SJSA1 (cell line): ENCODE results near the gene RASAL2. TPM values are rescaled to one million over a fixed set of nuclear protein-coding genes. Genes with fewer than 3 reads are reported as not detected.

ENCODE experiments used
- DNase-seq, 2 experiments: peaks; one replicate each; pipeline ENCODE4 v3.0.0-alpha.2; 2015 to 2020; ENCODE audit warnings: low spot score in 2 of 2, low read depth in 1 of 2
- H3K27ac ChIP-seq: fragments of 250-450 bp; sonication (Bioruptor Pico); 2 replicates; pipeline ENCODE4 v1.5.1; 2020; ENCODE audit warnings: mild to moderate bottlenecking, moderate library complexity
- H3K27me3 ChIP-seq: fragments of 250-450 bp; sonication (Bioruptor Pico); replicated peaks from 2 replicates; pipeline ENCODE4 v1.5.1; 2020; ENCODE audit warnings: mild to moderate bottlenecking, moderate library complexity
- H3K36me3 ChIP-seq: fragments of 250-450 bp; sonication (Bioruptor Pico); 2 replicates; pipeline ENCODE4 v1.5.1; 2020; ENCODE audit warnings: mild to moderate bottlenecking
- H3K4me1 ChIP-seq: fragments of 250-450 bp; sonication (Bioruptor Pico); replicated peaks from 2 replicates; pipeline ENCODE4 v1.6.1; 2021; ENCODE audit warnings: mild to moderate bottlenecking
- H3K4me3 ChIP-seq: fragments of 250-450 bp; sonication (Bioruptor Pico); 2 replicates; pipeline ENCODE4 v1.5.1; 2020; ENCODE audit warnings: mild to moderate bottlenecking
- H3K9me3 ChIP-seq: fragments of 250-450 bp; sonication (Bioruptor Pico); replicated peaks from 2 replicates; pipeline ENCODE4 v1.5.1; 2020; ENCODE audit warnings: mild to moderate bottlenecking
- total RNA-seq: library from RNA; depleted of rRNA; stranded (reverse); fragments of >200 nt; shearing (Covaris generic); gene quantifications from 2 replicates; pipeline ENCODE4 v1.2.3, GENCODE V29; 2014

RASAL2 gene
- total RNA-seq, 1 experiment from 2014 or later, result 25.4 TPM

- no peaks in the 10 kb centered on the region for H3K36me3 ChIP-seq
- H3K4me3 ChIP-seq, result no peak overlapping the region
- H3K27ac ChIP-seq, result peak overlapping the region; percentile 55
- H3K4me1 ChIP-seq, result peaks cover 51% of the 10 kb centered on the region
- DNase-seq, result peak; percentile 52 to 61
- no peaks in the 10 kb centered on the region for H3K9me3 ChIP-seq
- H3K27me3 ChIP-seq, result no peaks in the 10 kb centered on the region
Observed at GRCh38 chr1:178060789-178061556, 32.9 kb upstream of the RASAL2 start.

GRCh38 chr1:178061620-178062019 lies 32.3 kb upstream of the RASAL2 start:
- Histone ChIP-seq H3K9me3 (no peaks in the 10 kb centered on the region), H3K4me3 (no peak overlapping the region), H3K4me1 (peaks cover 44% of the 10 kb centered on the region), H3K36me3 (no peaks in the 10 kb centered on the region), H3K27ac (no peak overlapping the region), H3K27me3 (no peaks in the 10 kb centered on the region)
- DNase-seq, result no peak

GRCh38 chr1:178064191-178064821 lies 29.6 kb upstream of the RASAL2 start:
- Histone ChIP-seq H3K27ac (no peak overlapping the region), H3K36me3 (no peaks in the 10 kb centered on the region), H3K9me3 (no peaks in the 10 kb centered on the region), H3K4me3 (no peak overlapping the region), H3K27me3 (no peaks in the 10 kb centered on the region), H3K4me1 (peaks cover 19% of the 10 kb centered on the region)
- no peak for DNase-seq

- H3K9me3 ChIP-seq, result no peaks in the 10 kb centered on the region
- H3K36me3 ChIP-seq, result no peaks in the 10 kb centered on the region
Observed at GRCh38 chr1:178065250-178065649, 28.7 kb upstream of the RASAL2 start.

GRCh38 chr1:178066296-178066907 lies 27.5 kb upstream of the RASAL2 start:
- H3K27ac ChIP-seq, result no peak overlapping the region
- H3K4me1 ChIP-seq, result peaks cover 3% of the 10 kb centered on the region
- no peaks in the 10 kb centered on the region for H3K27me3 ChIP-seq
- H3K9me3 ChIP-seq, result no peaks in the 10 kb centered on the region
- H3K4me3 ChIP-seq, result no peak overlapping the region
- no peaks in the 10 kb centered on the region for H3K36me3 ChIP-seq
- DNase-seq, result no peak

More at GRCh38 chr1:178065250-178065649, 28.7 kb upstream of the RASAL2 start:
- Histone ChIP-seq H3K4me3 (no peak overlapping the region), H3K4me1 (peaks cover 15% of the 10 kb centered on the region), H3K27me3 (no peaks in the 10 kb centered on the region), H3K27ac (no peak overlapping the region)
- no peak for DNase-seq

- H3K9me3 ChIP-seq, result no peaks in the 10 kb centered on the region
- no peaks in the 10 kb centered on the region for H3K36me3 ChIP-seq
- no peaks in the 10 kb centered on the region for H3K4me1 ChIP-seq
- no peak for DNase-seq
- no peaks in the 10 kb centered on the region for H3K27me3 ChIP-seq
- no peak overlapping the region for H3K27ac ChIP-seq
- H3K4me3 ChIP-seq, result no peak overlapping the region
Observed at GRCh38 chr1:178066908-178067614, 26.8 kb upstream of the RASAL2 start.

- H3K4me3 ChIP-seq, result no peak overlapping the region
- DNase-seq, result no peak
- no peaks in the 10 kb centered on the region for H3K36me3 ChIP-seq
- no peaks in the 10 kb centered on the region for H3K9me3 ChIP-seq
- H3K4me1 ChIP-seq, result no peaks in the 10 kb centered on the region
- no peaks in the 10 kb centered on the region for H3K27me3 ChIP-seq
- no peak overlapping the region for H3K27ac ChIP-seq
Observed at GRCh38 chr1:178071811-178072210, 22.1 kb upstream of the RASAL2 start.

- DNase-seq, result no peak
- no peaks in the 10 kb centered on the region for H3K9me3 ChIP-seq
Observed at GRCh38 chr1:178072326-178072725, 21.6 kb upstream of the RASAL2 start.

GRCh38 chr1:178075333-178075732 lies 18.6 kb upstream of the RASAL2 start:
- no peak for DNase-seq
- H3K4me3 ChIP-seq, result no peak overlapping the region
- H3K27ac ChIP-seq, result no peak overlapping the region
- no peaks in the 10 kb centered on the region for H3K36me3 ChIP-seq
- no peaks in the 10 kb centered on the region for H3K27me3 ChIP-seq
- H3K9me3 ChIP-seq, result no peaks in the 10 kb centered on the region
- H3K4me1 ChIP-seq, result no peaks in the 10 kb centered on the region

More at GRCh38 chr1:178072326-178072725, 21.6 kb upstream of the RASAL2 start:
- H3K36me3 ChIP-seq, result no peaks in the 10 kb centered on the region
- no peak overlapping the region for H3K4me3 ChIP-seq
- no peak overlapping the region for H3K27ac ChIP-seq
- H3K27me3 ChIP-seq, result no peaks in the 10 kb centered on the region
- H3K4me1 ChIP-seq, result no peaks in the 10 kb centered on the region

- Histone ChIP-seq H3K36me3 (no peaks in the 10 kb centered on the region), H3K4me1 (no peaks in the 10 kb centered on the region), H3K4me3 (no peak overlapping the region), H3K27ac (no peak overlapping the region), H3K27me3 (no peaks in the 10 kb centered on the region), H3K9me3 (no peaks in the 10 kb centered on the region)
- no peak for DNase-seq
Observed at GRCh38 chr1:178076607-178077006, 17.3 kb upstream of the RASAL2 start.

- Histone ChIP-seq H3K9me3 (no peaks in the 10 kb centered on the region), H3K27ac (no peak overlapping the region), H3K27me3 (no peaks in the 10 kb centered on the region), H3K36me3 (no peaks in the 10 kb centered on the region), H3K4me1 (no peaks in the 10 kb centered on the region), H3K4me3 (no peak overlapping the region)
- no peak for DNase-seq
Observed at GRCh38 chr1:178077917-178078316, 16.0 kb upstream of the RASAL2 start.

GRCh38 chr1:178086294-178086693 lies 7.6 kb upstream of the RASAL2 start:
- Histone ChIP-seq H3K4me3 (no peak overlapping the region), H3K4me1 (peaks cover 16% of the 10 kb centered on the region), H3K27ac (peak overlapping the region; percentile 74), H3K36me3 (no peaks in the 10 kb centered on the region), H3K9me3 (no peaks in the 10 kb centered on the region), H3K27me3 (no peaks in the 10 kb centered on the region)
- DNase-seq, result peak in 1 of 2 experiments; percentile 36

GRCh38 chr1:178086766-178087165 lies 7.1 kb upstream of the RASAL2 start:
- H3K4me3 ChIP-seq, result no peak overlapping the region
- H3K4me1 ChIP-seq, result peaks cover 21% of the 10 kb centered on the region
- no peaks in the 10 kb centered on the region for H3K27me3 ChIP-seq
- peak overlapping the region; percentile 74 for H3K27ac ChIP-seq
- H3K9me3 ChIP-seq, result no peaks in the 10 kb centered on the region
- no peaks in the 10 kb centered on the region for H3K36me3 ChIP-seq
- DNase-seq, result peak in 1 of 2 experiments; percentile 45
